ENCODE data around the gene ABCA13.

ABCA13 gene, protein sequence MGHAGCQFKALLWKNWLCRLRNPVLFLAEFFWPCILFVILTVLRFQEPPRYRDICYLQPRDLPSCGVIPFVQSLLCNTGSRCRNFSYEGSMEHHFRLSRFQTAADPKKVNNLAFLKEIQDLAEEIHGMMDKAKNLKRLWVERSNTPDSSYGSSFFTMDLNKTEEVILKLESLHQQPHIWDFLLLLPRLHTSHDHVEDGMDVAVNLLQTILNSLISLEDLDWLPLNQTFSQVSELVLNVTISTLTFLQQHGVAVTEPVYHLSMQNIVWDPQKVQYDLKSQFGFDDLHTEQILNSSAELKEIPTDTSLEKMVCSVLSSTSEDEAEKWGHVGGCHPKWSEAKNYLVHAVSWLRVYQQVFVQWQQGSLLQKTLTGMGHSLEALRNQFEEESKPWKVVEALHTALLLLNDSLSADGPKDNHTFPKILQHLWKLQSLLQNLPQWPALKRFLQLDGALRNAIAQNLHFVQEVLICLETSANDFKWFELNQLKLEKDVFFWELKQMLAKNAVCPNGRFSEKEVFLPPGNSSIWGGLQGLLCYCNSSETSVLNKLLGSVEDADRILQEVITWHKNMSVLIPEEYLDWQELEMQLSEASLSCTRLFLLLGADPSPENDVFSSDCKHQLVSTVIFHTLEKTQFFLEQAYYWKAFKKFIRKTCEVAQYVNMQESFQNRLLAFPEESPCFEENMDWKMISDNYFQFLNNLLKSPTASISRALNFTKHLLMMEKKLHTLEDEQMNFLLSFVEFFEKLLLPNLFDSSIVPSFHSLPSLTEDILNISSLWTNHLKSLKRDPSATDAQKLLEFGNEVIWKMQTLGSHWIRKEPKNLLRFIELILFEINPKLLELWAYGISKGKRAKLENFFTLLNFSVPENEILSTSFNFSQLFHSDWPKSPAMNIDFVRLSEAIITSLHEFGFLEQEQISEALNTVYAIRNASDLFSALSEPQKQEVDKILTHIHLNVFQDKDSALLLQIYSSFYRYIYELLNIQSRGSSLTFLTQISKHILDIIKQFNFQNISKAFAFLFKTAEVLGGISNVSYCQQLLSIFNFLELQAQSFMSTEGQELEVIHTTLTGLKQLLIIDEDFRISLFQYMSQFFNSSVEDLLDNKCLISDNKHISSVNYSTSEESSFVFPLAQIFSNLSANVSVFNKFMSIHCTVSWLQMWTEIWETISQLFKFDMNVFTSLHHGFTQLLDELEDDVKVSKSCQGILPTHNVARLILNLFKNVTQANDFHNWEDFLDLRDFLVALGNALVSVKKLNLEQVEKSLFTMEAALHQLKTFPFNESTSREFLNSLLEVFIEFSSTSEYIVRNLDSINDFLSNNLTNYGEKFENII (N-terminal part only)

DNA sequence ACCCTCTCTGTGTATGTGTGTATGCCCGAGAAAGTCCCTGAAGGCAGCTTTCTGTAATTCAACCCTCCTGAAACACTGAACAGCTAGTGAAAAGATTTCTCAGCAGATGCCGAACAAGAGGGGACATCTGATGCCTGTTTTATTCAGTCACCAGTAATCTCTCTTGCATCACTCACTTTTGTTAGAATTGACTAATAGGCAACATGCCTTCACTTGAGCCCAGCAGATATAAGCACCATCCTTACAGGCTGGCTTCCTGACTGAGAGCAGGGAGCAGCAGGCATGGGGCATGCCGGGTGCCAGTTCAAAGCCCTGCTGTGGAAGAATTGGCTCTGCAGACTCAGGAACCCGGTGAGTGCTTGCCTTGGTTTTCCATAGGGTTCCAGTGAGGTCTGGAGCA lies at the start of gene ABCA13:
Gene ABCA13 (plus strand): TSS at position 257 of the 400 bp plus-strand sequence. CDS start 26 bp downstream, at position 283.
- ChIA-PET POLR2A (no interaction called here), CTCF (no interaction called here)
- TF ChIP-seq FOXA1 (IDR thresholded peaks at IDR 0.05), result no peak
- TF ChIP-seq HDGF (IDR thresholded peaks at IDR 0.05; ENCODE audit: borderline replicate concordance), result no peak
- TF ChIP-seq SUZ12 (IDR thresholded peaks at IDR 0.05), result no peak
- no peak for TF ChIP-seq LEF1 (IDR thresholded peaks at IDR 0.05; ENCODE audit: borderline replicate concordance)
- TF ChIP-seq NFRKB (IDR thresholded peaks at IDR 0.05), result no peak
- TF ChIP-seq CTBP1 (IDR thresholded peaks at IDR 0.05; ENCODE audit: borderline replicate concordance), result no peak
- TF ChIP-seq ZNF384 (IDR thresholded peaks at IDR 0.05), result no peak
- no peak for TF ChIP-seq FOXM1 (IDR thresholded peaks at IDR 0.05; ENCODE audit: borderline replicate concordance)
- TF ChIP-seq SP1 (IDR thresholded peaks at IDR 0.05), result no peak
- no peak for TF ChIP-seq TARDBP (IDR thresholded peaks at IDR 0.05)
- TF ChIP-seq ARNT (IDR thresholded peaks at IDR 0.05), result no peak
- no peak for TF ChIP-seq BHLHE40 (IDR thresholded peaks at IDR 0.05; ENCODE audit: borderline replicate concordance)
- no peak for TF ChIP-seq L3MBTL2 (conservative IDR thresholded peaks at IDR 0.05)
- no peak for TF ChIP-seq ELF4 (IDR thresholded peaks at IDR 0.05)
- TF ChIP-seq, protein P1, sequence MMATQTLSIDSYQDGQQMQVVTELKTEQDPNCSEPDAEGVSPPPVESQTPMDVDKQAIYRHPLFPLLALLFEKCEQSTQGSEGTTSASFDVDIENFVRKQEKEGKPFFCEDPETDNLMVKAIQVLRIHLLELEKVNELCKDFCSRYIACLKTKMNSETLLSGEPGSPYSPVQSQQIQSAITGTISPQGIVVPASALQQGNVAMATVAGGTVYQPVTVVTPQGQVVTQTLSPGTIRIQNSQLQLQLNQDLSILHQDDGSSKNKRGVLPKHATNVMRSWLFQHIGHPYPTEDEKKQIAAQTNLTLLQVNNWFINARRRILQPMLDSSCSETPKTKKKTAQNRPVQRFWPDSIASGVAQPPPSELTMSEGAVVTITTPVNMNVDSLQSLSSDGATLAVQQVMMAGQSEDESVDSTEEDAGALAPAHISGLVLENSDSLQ (IDR thresholded peaks at IDR 0.05), result no peak
- no peak for TF ChIP-seq FOXK2 (IDR thresholded peaks at IDR 0.05)
- no peak for DNase-seq (ENCODE audit: extremely low spot score)

DNA sequence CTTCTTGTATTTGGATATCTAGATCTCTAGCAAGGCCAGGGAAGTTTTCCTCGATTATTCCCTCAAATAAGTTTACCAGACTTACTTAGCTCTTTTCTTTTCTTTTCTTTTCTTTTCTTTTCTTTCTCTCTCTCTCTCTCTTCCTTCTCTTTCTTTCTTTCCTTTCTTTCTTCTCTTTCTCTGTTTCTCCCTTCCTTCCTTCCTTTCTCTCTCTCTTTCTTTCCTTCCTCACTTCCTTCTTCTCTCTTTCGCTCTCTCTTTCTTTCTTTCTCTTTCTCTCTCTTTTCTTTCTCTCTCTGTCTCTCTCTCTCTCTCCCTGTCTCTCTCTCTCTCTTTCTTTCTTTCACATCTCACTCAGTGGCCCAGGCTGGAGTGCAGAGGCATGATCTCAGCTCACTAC lies 45.2 kb upstream of the ABCA13 start:
- POLR2A ChIA-PET, result no interaction called here
- TF ChIP-seq L3MBTL2 (conservative IDR thresholded peaks at IDR 0.05) (no peak), LEF1 (IDR thresholded peaks at IDR 0.05; ENCODE audit: borderline replicate concordance) (no peak), FOXM1 (IDR thresholded peaks at IDR 0.05; ENCODE audit: borderline replicate concordance) (no peak), HDGF (IDR thresholded peaks at IDR 0.05; ENCODE audit: borderline replicate concordance) (no peak), ZNF384 (IDR thresholded peaks at IDR 0.05) (no peak), SP1 (IDR thresholded peaks at IDR 0.05) (no peak), FOXA1 (IDR thresholded peaks at IDR 0.05) (no peak), FOXK2 (IDR thresholded peaks at IDR 0.05) (no peak), NFRKB (IDR thresholded peaks at IDR 0.05) (no peak), TARDBP (IDR thresholded peaks at IDR 0.05) (no peak), ARNT (IDR thresholded peaks at IDR 0.05) (no peak), CTBP1 (IDR thresholded peaks at IDR 0.05; ENCODE audit: borderline replicate concordance) (no peak), ELF4 (IDR thresholded peaks at IDR 0.05) (no peak), SUZ12 (IDR thresholded peaks at IDR 0.05) (no peak), BHLHE40 (IDR thresholded peaks at IDR 0.05; ENCODE audit: borderline replicate concordance) (no peak)
- TF ChIP-seq, protein P1 (IDR thresholded peaks at IDR 0.05), result no peak
- no peak for DNase-seq (ENCODE audit: extremely low spot score)
- CTCF ChIA-PET, result no interaction called here

DNA sequence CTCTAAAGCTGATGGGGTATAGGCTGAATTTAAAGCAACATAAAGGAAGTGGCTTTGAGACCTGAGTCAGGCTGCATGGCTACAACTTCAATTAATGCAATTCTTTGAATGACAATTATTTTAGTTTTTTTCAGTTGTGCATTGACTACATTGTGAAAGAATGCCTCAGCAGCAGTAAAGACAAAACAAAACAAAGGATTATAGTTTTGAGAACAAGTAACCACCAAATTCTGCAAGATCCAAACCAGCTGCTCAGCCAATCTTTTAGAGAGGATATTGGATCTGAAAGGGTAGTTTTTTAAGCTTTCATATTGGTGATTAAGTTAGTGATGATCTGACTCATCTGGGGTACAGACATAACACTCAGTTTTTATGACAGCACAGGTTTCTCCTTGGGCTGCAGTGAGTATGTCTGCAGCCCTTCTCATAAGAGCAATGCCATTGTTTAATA lies 40.6 kb upstream of the ABCA13 start:
- CTCF ChIA-PET, result interaction anchor here (1.4 kb wide), 1 partner anchor 20 kb away, joined by 3 read pairs; no protein-coding TSS in a partner anchor
- POLR2A ChIA-PET, result no interaction called here
- no peak for DNase-seq (ENCODE audit: extremely low spot score)
- TF ChIP-seq FOXM1 (IDR thresholded peaks at IDR 0.05; ENCODE audit: borderline replicate concordance), result no peak
- TF ChIP-seq FOXK2 (IDR thresholded peaks at IDR 0.05), result no peak
- no peak for TF ChIP-seq HDGF (IDR thresholded peaks at IDR 0.05; ENCODE audit: borderline replicate concordance)
- no peak for TF ChIP-seq CTBP1 (IDR thresholded peaks at IDR 0.05; ENCODE audit: borderline replicate concordance)
- TF ChIP-seq LEF1 (IDR thresholded peaks at IDR 0.05; ENCODE audit: borderline replicate concordance), result no peak
- TF ChIP-seq L3MBTL2 (conservative IDR thresholded peaks at IDR 0.05), result no peak
- TF ChIP-seq BHLHE40 (IDR thresholded peaks at IDR 0.05; ENCODE audit: borderline replicate concordance), result no peak
- TF ChIP-seq FOXA1 (IDR thresholded peaks at IDR 0.05), result no peak
- no peak for TF ChIP-seq ARNT (IDR thresholded peaks at IDR 0.05)
- no peak for TF ChIP-seq SP1 (IDR thresholded peaks at IDR 0.05)
- TF ChIP-seq SUZ12 (IDR thresholded peaks at IDR 0.05), result no peak
- no peak for TF ChIP-seq TARDBP (IDR thresholded peaks at IDR 0.05)
- TF ChIP-seq NFRKB (IDR thresholded peaks at IDR 0.05), result no peak
- no peak for TF ChIP-seq ELF4 (IDR thresholded peaks at IDR 0.05)
- TF ChIP-seq, protein P1 (IDR thresholded peaks at IDR 0.05), result no peak
- TF ChIP-seq ZNF384 (IDR thresholded peaks at IDR 0.05), result no peak

DNA sequence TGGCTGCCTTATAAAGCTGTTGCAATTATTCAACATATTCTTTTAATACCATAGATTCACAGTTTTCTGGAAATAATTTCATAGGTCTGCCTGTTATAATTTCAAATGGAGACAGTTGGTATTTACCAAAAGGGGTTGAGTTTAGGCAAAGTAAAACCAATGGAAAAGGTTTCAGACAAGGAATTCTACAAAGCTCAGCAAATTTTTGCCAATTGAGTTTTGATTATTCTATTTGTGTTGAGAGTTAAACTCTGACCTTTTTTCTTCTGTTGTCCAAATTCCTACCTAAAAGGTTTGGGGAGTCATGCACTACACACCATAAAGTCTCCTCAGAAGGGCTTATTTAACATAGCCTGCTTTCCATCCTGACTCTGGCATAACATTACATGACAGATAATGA lies 38.5 kb upstream of the ABCA13 start:
- DNase-seq (ENCODE audit: extremely low spot score), result no peak
- ChIA-PET CTCF (no interaction called here), POLR2A (no interaction called here)
- TF ChIP-seq LEF1 (IDR thresholded peaks at IDR 0.05; ENCODE audit: borderline replicate concordance) (no peak), SP1 (IDR thresholded peaks at IDR 0.05) (no peak), HDGF (IDR thresholded peaks at IDR 0.05; ENCODE audit: borderline replicate concordance) (no peak), NFRKB (IDR thresholded peaks at IDR 0.05) (no peak), FOXA1 (IDR thresholded peaks at IDR 0.05) (no peak), ARNT (IDR thresholded peaks at IDR 0.05) (no peak), FOXK2 (IDR thresholded peaks at IDR 0.05) (no peak), TARDBP (IDR thresholded peaks at IDR 0.05) (no peak), FOXM1 (IDR thresholded peaks at IDR 0.05; ENCODE audit: borderline replicate concordance) (no peak), BHLHE40 (IDR thresholded peaks at IDR 0.05; ENCODE audit: borderline replicate concordance) (no peak), ZNF384 (IDR thresholded peaks at IDR 0.05) (no peak), CTBP1 (IDR thresholded peaks at IDR 0.05; ENCODE audit: borderline replicate concordance) (no peak), ELF4 (IDR thresholded peaks at IDR 0.05) (no peak), L3MBTL2 (conservative IDR thresholded peaks at IDR 0.05) (no peak), SUZ12 (IDR thresholded peaks at IDR 0.05) (no peak)
- TF ChIP-seq, protein P1 (IDR thresholded peaks at IDR 0.05), result no peak
